GM18907 (cell line): ENCODE measurements around the gene HSF4.

Experiments
- ATAC-seq: cut with Tn5 transposase; IDR thresholded peaks from one replicate; pipeline ENCODE4 v1.9.1; 2021; ENCODE audit warnings: mild to moderate bottlenecking, moderate library complexity; ENCODE audit not compliant: unreplicated experiment

HSF4 gene

GRCh38 chr16:67166598-67167168 is 2.1 kb downstream of the HSF4 start:
- ATAC-seq = no peak

- ATAC-seq = no peak
Measured at GRCh38 chr16:67167588-67167987, 3.0 kb downstream of the HSF4 start.

DNA sequence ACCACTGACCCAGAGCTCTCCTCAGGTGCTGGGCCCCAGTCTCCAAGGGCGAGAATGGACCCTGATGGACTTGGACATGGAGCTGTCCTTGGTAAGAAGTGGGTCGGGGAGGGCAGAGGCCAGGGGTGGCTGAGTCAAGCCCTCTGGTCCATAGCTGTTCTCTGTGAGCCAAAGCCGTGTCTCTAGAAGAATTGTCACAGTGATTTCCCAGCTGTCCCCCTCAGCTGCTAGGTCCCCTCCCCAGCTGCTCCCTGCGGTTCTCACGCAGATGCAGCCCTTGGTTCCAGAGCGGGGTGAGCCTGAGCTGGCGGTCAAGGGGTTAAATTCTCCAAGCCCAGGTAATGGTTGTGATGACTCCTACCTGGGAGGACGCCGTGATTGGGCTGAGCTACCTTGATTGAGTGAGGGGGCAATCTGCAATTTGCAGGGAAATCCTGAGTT is 4.5 kb downstream of the HSF4 start:
- ATAC-seq = no peak

DNA sequence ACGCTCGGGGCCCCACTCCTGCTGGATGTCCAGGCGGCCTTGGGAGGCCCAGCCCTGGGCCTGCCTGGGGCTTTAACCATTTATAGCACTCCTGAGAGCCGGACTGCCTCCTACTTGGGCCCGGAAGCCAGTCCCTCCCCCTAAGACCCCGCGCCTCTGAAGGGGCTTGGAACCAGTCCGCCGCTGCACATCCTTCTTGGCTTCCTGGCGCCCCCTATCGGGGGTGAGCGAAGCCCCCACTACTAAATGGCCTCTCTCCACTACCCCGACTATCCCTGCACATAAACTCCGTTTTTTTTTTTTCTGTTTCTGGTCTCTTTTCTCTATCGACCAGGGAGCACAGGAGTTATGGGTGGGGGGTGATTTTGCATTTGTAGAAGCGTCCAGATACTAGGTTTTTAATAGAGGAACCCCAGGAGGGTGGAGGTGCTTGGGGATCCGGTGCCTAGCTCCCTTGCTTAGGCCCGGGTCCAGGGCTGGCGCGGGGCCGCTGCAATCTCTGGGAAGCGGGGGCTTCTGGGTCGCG is 5.2 kb downstream of the HSF4 start:
- no peak for ATAC-seq

DNA sequence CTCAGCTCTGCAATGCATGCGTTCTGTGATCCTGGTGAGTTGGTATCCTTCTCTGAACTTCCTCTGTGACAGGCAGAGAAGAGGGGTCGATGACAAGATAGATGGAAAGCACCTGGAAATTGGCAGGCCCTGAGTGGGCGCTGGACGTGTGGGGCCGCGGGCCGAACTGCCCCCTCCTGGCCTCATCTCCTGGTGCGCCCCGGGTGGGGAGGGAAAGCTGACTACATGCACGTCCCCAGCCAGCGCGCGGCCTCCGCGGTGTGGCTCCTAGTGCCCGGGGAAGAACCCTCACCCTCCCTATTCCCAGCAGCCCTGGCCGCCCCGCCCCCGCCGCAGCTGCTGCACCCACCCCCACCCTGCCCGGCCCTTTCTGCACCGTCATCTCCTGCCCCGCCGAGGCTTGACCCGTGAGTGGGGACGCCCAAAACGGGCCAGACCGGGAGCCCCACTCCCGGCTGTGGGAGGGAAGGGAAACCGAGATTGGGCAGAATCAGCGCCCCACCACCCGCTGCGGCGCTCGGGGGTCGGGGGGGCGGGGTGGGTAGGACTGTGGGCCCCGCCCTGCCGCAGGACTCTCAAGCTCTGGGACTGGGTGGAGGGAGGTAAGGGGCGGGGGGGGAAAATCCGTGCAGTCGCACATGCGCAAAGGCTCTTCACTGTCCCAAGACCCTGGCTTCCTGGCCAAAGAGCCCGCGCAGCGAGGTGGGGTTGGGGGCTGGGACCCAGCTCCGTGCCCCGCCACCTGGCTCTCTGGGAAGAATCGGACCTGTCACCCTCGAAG is 5.8 kb downstream of the HSF4 start, which contains the start of gene NOL3:
Gene NOL3, plus strand, starts transcription at position 371 of the 781 bp plus-strand sequence.
- peak; percentile 40 for ATAC-seq

- no peak for ATAC-seq
Measured at GRCh38 chr16:67170949-67171649, 6.6 kb downstream of the HSF4 start.

GRCh38 chr16:67173323-67173722 is 8.8 kb downstream of the HSF4 start:
- ATAC-seq = no peak

DNA sequence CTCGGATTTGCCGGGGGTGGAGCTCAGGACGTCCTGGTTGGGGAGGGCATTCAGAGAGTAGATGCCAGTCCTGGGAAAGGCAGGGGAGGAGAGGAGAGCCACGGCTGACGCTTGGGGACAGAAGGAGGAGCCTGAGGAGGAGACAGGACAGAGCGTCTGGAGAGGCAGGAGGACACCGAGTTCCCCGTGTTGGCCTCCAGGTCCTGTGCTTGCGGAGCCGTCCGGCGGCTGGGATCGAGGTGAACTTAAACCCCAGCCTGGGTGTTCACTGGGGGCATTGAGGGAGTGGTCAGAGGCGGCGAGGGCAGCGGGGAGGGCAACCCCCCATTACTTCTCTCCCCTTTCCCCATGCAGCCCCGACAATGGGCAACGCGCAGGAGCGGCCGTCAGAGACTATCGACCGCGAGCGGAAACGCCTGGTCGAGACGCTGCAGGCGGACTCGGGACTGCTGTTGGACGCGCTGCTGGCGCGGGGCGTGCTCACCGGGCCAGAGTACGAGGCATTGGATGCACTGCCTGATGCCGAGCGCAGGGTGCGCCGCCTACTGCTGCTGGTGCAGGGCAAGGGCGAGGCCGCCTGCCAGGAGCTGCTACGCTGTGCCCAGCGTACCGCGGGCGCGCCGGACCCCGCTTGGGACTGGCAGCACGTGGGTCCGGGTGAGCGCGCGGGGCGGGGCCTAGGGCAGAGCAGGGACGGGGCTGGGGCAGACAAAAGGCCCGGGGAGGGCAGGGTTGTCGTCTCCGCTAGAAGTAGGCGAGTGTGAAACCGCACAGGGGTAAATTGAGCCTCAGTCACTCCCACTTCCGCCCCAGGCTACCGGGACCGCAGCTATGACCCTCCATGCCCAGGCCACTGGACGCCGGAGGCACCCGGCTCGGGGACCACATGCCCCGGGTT is 9.5 kb downstream of the HSF4 start:
- ATAC-seq = peak; percentile 45

DNA sequence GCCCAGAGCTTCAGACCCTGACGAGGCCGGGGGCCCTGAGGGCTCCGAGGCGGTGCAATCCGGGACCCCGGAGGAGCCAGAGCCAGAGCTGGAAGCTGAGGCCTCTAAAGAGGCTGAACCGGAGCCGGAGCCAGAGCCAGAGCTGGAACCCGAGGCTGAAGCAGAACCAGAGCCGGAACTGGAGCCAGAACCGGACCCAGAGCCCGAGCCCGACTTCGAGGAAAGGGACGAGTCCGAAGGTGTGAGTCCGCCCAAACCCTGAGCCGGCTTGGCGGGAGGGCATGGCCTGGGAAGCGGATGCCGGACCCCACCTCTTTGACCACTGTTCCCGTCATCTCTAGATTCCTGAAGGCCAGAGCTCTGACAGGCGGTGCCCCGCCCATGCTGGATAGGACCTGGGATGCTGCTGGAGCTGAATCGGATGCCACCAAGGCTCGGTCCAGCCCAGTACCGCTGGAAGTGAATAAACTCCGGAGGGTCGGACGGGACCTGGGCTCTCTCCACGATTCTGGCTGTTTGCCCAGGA is 10.2 kb downstream of the HSF4 start:
- no peak for ATAC-seq

GRCh38 chr16:67176662-67177061 is 12.1 kb downstream of the HSF4 start:
- ATAC-seq = no peak

DNA sequence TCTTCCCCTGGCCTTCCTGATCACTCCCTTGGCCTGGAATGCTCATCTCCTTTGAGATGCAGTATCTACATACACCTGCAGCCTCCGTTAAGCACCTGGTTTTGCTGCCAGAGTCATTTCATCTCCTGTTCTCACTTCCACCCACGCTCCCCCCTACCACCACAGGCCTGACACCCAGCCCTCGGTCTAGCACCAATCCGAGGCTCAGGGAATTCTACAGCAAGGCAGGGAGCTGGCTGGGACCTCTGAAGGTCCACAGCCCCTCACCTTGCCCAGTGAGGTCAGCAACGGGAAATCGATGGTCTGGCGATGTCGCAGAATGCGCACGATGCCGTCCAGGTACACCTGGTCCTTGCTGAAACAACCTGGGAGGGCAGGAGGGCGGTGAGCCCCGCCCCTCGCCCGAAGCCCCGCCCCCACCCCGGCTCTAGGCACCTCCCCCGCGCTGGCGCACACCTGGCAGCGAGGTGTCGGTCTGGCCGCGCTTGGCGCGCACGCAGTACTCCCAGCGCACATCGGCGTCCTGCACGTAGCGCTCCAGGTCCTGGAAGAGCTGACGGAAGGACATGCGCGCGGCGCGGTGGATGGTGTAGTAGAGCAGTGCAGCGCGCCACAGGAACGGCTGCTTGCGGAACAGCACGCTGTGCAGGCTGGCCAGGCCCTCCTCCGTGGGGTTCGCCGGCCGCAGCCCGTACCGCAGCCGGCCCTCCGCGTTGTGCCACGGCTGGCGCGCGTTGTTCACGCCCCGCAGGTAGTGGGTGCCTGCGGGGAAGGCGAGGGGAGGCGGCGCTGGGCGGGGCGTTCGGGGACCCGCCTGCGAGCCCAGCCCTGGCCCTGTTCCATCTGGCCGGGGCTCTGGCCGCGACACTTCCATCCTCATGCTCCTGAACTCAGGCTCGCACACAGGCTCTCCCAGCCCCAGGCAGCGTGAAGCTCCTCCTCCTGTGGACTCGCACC is 13.5 kb downstream of the HSF4 start:
- no peak for ATAC-seq

DNA sequence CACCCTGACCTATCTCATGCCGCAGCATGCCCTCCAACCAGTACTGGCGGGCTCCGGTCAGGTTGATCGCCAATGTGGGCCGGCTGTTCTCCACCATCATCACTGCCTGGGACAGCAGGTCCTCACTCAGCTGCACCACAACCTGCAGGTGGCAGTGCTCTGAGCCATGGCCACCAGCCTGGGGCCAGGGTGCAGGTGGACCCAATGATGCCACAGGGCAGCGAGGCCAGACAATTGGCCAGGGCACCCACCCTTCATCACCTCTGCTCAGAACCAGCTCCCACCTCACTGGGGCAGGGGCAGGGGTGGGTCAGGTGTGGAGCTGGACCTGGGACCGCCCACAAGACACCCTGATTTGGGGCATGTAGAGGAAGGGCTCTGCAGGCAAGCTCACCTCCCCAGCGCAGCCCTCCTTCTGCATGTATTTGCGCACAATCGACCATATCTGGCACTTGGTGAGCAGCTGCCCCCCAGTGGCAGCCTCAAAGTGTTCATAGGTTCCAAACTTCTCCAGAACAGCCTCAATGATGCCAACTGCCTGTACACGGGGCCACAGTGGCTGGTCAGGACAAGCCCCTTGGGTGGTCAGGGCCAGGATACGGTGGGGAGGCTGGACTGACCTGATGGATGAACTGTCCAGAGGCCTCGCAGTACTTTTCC is 15.0 kb downstream of the HSF4 start:
- ATAC-seq = no peak

- ATAC-seq = no peak
Measured at GRCh38 chr16:67180166-67180565, 15.6 kb downstream of the HSF4 start.

DNA sequence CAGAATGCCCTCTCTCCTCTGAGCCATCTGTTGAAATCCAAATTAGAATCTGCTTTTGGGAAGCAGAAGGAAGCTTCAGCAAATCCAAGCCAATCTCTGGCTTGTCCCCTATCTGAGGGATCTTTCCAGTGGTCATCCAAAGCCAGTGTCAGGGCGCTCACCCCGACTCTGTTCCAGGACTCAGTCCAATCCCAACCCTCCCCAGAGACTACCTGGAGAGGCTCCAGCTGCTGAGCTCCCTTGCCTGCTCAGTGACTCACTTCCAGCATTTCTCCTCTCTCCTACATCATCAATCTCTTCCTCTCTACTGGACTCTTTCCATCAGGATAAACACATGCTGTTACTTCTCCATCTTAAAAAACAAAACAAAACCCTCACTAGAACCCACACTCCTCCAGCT is 16.8 kb downstream of the HSF4 start:
- no peak for ATAC-seq

DNA sequence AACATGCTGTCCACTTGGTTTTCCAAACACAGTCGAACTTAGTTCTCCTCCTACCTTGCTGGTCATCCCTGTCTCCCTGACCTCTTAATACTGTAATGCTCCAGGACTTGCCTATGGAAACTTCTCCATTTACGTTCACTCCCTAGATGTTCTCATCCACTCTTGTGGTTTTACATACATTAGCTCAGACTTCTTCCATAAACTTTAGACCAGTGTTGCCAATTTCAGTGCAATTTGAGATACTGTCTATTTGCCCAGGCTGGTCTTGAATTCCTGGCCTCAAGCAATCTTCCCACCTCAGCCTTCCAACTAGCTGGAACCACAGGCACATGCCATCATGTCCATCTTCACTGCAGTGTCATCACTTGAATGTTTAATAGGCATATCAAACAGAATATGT is 17.7 kb downstream of the HSF4 start:
- ATAC-seq = no peak

DNA sequence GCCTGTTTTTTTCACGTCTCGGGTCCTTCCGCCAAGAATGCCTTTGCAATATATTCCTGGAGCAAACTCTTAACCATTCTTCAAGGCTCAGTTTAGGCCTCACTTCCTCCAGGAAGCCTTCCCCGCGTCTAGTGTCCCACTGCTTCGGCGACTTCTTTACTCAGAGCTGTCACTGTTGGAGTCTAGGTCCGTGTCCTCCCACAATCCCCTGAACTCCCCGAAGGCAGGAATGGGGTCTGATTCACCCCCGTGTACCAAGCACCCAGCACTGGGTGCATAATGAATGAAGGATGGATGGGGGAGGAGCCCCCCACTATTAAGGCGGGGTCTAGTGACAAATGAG is 18.7 kb downstream of the HSF4 start:
- no peak for ATAC-seq

- peak; percentile 88 for ATAC-seq
Measured at GRCh38 chr16:67183627-67184452, 19.3 kb downstream of the HSF4 start, which contains the start of gene MATCAP1. Gene MATCAP1 (minus strand): TSS chr16:67183963. CDS start chr16:67180610, 3,353 bp downstream.

- ATAC-seq = peak; percentile 10
Measured at GRCh38 chr16:67184453-67184994, 20.0 kb downstream of the HSF4 start.
